ENCODE results near the gene FAM120A. TPM values are rescaled to one million over a fixed set of nuclear protein-coding genes. Genes with fewer than 3 reads are reported as not detected.

Gene FAM120A
- total RNA-seq, 1 experiment from 2014 or later = 53.3 TPM

DNA sequence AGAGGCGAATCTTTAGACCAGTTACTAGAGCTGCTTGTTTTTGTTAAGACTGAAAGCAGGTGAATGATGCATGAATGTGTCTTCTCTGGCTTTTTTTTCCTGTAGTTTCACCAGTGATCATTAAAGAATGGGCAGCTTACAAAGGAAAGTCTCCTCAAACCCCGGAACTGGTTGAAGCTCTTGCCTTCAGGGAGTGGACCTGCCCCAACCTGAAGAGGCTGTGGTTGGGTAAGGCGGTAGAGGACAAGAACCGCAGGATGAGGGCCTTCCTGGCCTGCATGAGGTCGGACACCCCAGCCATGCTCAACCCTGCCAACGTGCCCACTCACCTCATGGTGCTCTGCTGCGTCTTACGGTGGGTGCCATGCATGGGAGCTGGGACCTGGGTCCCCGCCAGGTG, 91.6 kb downstream of the FAM120A start:
- CTCF ChIA-PET = no interaction called here
- peaks cover 11% of the 10 kb centered on the region for H3K4me1 Mint-ChIP-seq
- H3K27me3 Mint-ChIP-seq (ENCODE audit: low read depth) = no peaks in the 10 kb centered on the region
- TF ChIP-seq, protein P1, sequence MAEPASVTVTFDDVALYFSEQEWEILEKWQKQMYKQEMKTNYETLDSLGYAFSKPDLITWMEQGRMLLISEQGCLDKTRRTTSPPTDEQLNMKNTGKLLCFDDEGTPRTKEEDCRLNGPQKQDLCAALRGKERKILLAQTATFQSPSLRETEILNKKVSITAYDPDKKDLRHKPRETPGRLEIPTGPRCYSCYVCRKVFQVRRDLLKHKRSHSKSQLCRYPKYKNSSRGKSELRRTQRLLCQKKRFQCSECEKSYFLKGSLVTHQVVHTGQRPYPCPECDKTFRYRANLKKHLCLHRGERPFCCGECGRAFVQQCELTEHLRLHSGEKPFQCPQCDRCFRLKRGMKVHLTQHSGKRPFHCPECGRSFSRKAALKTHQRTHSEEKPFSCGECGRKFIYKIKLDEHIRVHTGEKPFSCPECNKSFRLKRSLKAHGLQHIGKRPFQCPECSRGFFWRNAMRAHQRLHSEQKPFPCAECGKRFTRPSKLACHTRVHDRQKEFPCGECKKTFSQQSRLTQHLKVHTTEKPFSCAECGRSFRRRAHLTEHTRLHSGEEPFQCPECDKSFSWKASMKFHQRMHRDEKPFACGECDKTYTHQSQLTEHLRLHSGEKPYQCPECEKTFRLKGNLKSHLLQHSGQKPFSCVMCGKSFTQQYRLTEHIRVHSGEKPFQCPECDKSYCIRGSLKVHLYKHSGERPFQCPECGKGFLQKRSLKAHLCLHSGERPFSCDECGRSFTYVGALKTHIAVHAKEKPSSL (CRISPR knock-in tag; conservative IDR thresholded peaks at IDR 0.05) = no peak
- TF ChIP-seq ZNF317 (CRISPR knock-in tag; IDR thresholded peaks at IDR 0.05; ENCODE audit: borderline replicate concordance, low read depth) (no peak), NFATC4 (CRISPR knock-in tag; IDR thresholded peaks at IDR 0.05) (no peak), ZNF121 (CRISPR knock-in tag; IDR thresholded peaks at IDR 0.05) (no peak), ATF1 (CRISPR knock-in tag; IDR thresholded peaks at IDR 0.05) (no peak), SP1 (CRISPR knock-in tag; conservative IDR thresholded peaks at IDR 0.05) (no peak), AFF4 (CRISPR knock-in tag; IDR thresholded peaks at IDR 0.05; ENCODE audit: borderline replicate concordance) (no peak), ZNF232 (CRISPR knock-in tag; IDR thresholded peaks at IDR 0.05) (no peak), ZNF396 (CRISPR knock-in tag; IDR thresholded peaks at IDR 0.05; ENCODE audit: borderline replicate concordance) (no peak), MAX (CRISPR knock-in tag; IDR thresholded peaks at IDR 0.05) (no peak)
- TF ChIP-seq, protein P2, sequence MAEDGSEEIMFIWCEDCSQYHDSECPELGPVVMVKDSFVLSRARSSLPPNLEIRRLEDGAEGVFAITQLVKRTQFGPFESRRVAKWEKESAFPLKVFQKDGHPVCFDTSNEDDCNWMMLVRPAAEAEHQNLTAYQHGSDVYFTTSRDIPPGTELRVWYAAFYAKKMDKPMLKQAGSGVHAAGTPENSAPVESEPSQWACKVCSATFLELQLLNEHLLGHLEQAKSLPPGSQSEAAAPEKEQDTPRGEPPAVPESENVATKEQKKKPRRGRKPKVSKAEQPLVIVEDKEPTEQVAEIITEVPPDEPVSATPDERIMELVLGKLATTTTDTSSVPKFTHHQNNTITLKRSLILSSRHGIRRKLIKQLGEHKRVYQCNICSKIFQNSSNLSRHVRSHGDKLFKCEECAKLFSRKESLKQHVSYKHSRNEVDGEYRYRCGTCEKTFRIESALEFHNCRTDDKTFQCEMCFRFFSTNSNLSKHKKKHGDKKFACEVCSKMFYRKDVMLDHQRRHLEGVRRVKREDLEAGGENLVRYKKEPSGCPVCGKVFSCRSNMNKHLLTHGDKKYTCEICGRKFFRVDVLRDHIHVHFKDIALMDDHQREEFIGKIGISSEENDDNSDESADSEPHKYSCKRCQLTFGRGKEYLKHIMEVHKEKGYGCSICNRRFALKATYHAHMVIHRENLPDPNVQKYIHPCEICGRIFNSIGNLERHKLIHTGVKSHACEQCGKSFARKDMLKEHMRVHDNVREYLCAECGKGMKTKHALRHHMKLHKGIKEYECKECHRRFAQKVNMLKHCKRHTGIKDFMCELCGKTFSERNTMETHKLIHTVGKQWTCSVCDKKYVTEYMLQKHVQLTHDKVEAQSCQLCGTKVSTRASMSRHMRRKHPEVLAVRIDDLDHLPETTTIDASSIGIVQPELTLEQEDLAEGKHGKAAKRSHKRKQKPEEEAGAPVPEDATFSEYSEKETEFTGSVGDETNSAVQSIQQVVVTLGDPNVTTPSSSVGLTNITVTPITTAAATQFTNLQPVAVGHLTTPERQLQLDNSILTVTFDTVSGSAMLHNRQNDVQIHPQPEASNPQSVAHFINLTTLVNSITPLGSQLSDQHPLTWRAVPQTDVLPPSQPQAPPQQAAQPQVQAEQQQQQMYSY (CRISPR knock-in tag; IDR thresholded peaks at IDR 0.05) = no peak
- TF ChIP-seq, protein P3, sequence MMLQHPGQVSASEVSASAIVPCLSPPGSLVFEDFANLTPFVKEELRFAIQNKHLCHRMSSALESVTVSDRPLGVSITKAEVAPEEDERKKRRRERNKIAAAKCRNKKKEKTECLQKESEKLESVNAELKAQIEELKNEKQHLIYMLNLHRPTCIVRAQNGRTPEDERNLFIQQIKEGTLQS (CRISPR knock-in tag; conservative IDR thresholded peaks at IDR 0.05) = no peak
- TF ChIP-seq, protein P4, sequence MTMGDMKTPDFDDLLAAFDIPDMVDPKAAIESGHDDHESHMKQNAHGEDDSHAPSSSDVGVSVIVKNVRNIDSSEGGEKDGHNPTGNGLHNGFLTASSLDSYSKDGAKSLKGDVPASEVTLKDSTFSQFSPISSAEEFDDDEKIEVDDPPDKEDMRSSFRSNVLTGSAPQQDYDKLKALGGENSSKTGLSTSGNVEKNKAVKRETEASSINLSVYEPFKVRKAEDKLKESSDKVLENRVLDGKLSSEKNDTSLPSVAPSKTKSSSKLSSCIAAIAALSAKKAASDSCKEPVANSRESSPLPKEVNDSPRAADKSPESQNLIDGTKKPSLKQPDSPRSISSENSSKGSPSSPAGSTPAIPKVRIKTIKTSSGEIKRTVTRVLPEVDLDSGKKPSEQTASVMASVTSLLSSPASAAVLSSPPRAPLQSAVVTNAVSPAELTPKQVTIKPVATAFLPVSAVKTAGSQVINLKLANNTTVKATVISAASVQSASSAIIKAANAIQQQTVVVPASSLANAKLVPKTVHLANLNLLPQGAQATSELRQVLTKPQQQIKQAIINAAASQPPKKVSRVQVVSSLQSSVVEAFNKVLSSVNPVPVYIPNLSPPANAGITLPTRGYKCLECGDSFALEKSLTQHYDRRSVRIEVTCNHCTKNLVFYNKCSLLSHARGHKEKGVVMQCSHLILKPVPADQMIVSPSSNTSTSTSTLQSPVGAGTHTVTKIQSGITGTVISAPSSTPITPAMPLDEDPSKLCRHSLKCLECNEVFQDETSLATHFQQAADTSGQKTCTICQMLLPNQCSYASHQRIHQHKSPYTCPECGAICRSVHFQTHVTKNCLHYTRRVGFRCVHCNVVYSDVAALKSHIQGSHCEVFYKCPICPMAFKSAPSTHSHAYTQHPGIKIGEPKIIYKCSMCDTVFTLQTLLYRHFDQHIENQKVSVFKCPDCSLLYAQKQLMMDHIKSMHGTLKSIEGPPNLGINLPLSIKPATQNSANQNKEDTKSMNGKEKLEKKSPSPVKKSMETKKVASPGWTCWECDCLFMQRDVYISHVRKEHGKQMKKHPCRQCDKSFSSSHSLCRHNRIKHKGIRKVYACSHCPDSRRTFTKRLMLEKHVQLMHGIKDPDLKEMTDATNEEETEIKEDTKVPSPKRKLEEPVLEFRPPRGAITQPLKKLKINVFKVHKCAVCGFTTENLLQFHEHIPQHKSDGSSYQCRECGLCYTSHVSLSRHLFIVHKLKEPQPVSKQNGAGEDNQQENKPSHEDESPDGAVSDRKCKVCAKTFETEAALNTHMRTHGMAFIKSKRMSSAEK (CRISPR knock-in tag; IDR thresholded peaks at IDR 0.05; ENCODE audit: borderline replicate concordance) = no peak
- H3K4me3 Mint-ChIP-seq = no peak overlapping the region
- ATAC-seq (no peak), DNase-seq (ENCODE audit: low spot score) (no peak)
- no peaks in the 10 kb centered on the region for H3K9me3 Mint-ChIP-seq
- no peak overlapping the region for H3K27ac Mint-ChIP-seq
- H3K36me3 Mint-ChIP-seq = peaks cover 33% of the 10 kb centered on the region
- POLR2A ChIA-PET = no interaction called here

Data from WTC11 (cell line).